Mesenchymal stem cell (in vitro differentiated cells and primary cell): ENCODE measurements around the gene CAPN15.
A peak's percentile ranks its signal among the peaks of the same experiment; 100 is the strongest.

Experiments
- DNase-seq: peaks from one replicate; pipeline ENCODE4 v3.0.0-alpha.2; 2013
- H2AFZ ChIP-seq: one replicate; pipeline ENCODE4 v1.6.1; 2013; ENCODE audit warnings: low read depth, mild to moderate bottlenecking, control low read depth, inconsistent platforms, low read length, moderate library complexity
- H2AK5ac ChIP-seq: 2 replicates; pipeline ENCODE4 v1.6.1; 2013; ENCODE audit warnings: low read length, moderate library complexity, mild to moderate bottlenecking, inconsistent platforms; ENCODE audit not compliant: severe bottlenecking
- H2BK120ac ChIP-seq: one replicate; pipeline ENCODE4 v1.6.1; 2013; ENCODE audit warnings: low read depth, mild to moderate bottlenecking, inconsistent platforms, low read length, moderate library complexity
- H2BK12ac ChIP-seq, 2 experiments: one replicate each; pipeline ENCODE4 v1.6.1; 2013; ENCODE audit warnings: inconsistent platforms in 2 of 2, low read length in 2 of 2, mild to moderate bottlenecking in 2 of 2, moderate library complexity in 2 of 2, control low read depth in 1 of 2
- H2BK15ac ChIP-seq: one replicate; pipeline ENCODE4 v1.6.1; 2013; ENCODE audit warnings: mild to moderate bottlenecking, low read depth, inconsistent platforms; ENCODE audit not compliant: poor library complexity, severe bottlenecking
- H2BK5ac ChIP-seq: 2 replicates; pipeline ENCODE4 v1.6.1; 2013; ENCODE audit warnings: low read depth, mild to moderate bottlenecking, low read length, control low read depth, inconsistent platforms; ENCODE audit not compliant: poor library complexity, severe bottlenecking
- H3K14ac ChIP-seq, 2 experiments: one replicate each; pipeline ENCODE4 v1.6.1; 2013; ENCODE audit warnings: inconsistent platforms in 2 of 2, low read length in 2 of 2, control low read depth in 1 of 2, mild to moderate bottlenecking in 1 of 2, moderate library complexity in 1 of 2
- H3K18ac ChIP-seq, 2 experiments: one replicate each; pipeline ENCODE4 v1.6.1; 2013; ENCODE audit warnings: inconsistent platforms in 2 of 2, low read length in 2 of 2, control low read depth in 1 of 2, low read depth in 1 of 2, mild to moderate bottlenecking in 1 of 2
- H3K23ac ChIP-seq, 2 experiments: one replicate each; pipeline ENCODE4 v1.6.1; 2013; ENCODE audit warnings: inconsistent platforms in 2 of 2, low read length in 2 of 2, mild to moderate bottlenecking in 2 of 2, moderate library complexity in 2 of 2, control low read depth in 1 of 2
- H3K27ac ChIP-seq: 2 replicates; pipeline ENCODE4 v1.5.1; 2013; ENCODE audit warnings: mild to moderate bottlenecking, moderate library complexity, low read length, control low read depth, inconsistent platforms; ENCODE audit not compliant: poor library complexity, severe bottlenecking
- H3K27me3 ChIP-seq, 2 experiments: 2 replicates each; pipeline versions ENCODE4 v1.6.1 to v1.7.0; 2013; ENCODE audit warnings: low read length in 2 of 2, mild to moderate bottlenecking in 2 of 2, moderate library complexity in 2 of 2, control low read depth in 1 of 2, inconsistent platforms in 1 of 2; ENCODE audit not compliant: control insufficient read depth in 1 of 2, insufficient read depth in 1 of 2
- H3K36me3 ChIP-seq, 2 experiments: 2 replicates each; pipeline versions ENCODE4 v1.6.1 to v1.7.0; 2013; ENCODE audit warnings: low read length in 2 of 2, control low read depth in 1 of 2, inconsistent platforms in 1 of 2, low read depth in 1 of 2, mild to moderate bottlenecking in 1 of 2; ENCODE audit not compliant: insufficient read depth in 2 of 2, control insufficient read depth in 1 of 2
- H3K4ac ChIP-seq, 2 experiments: one replicate each; pipeline ENCODE4 v1.6.1; 2013; ENCODE audit warnings: inconsistent platforms in 2 of 2, low read length in 2 of 2, mild to moderate bottlenecking in 2 of 2, moderate library complexity in 2 of 2, control low read depth in 1 of 2, low read depth in 1 of 2
- H3K4me1 ChIP-seq: 2 replicates; pipeline ENCODE4 v1.6.1; 2013; ENCODE audit warnings: low read depth, low read length, control low read depth; ENCODE audit not compliant: control insufficient read depth, insufficient read depth
- H3K4me2 ChIP-seq: 2 replicates; pipeline ENCODE4 v1.6.1; 2013; ENCODE audit warnings: low read length, mild to moderate bottlenecking, inconsistent platforms; ENCODE audit not compliant: poor library complexity, severe bottlenecking
- H3K4me3 ChIP-seq, 2 experiments: 2 replicates each; pipeline versions ENCODE4 v1.5.1 to v1.7.0; 2013; ENCODE audit warnings: low read length in 2 of 2, mild to moderate bottlenecking in 2 of 2, control low read depth in 1 of 2, low read depth in 1 of 2; ENCODE audit not compliant: insufficient read depth in 1 of 2
- H3K79me1 ChIP-seq: replicated peaks from 2 replicates; pipeline ENCODE4 v1.6.1; 2013; ENCODE audit warnings: mild to moderate bottlenecking, control low read depth, low read length, inconsistent platforms; ENCODE audit not compliant: poor library complexity, severe bottlenecking
- H3K9ac ChIP-seq: 2 replicates; pipeline ENCODE4 v1.7.0; 2013; ENCODE audit warnings: mild to moderate bottlenecking, low read length, moderate library complexity
- H3K9me3 ChIP-seq: 2 replicates; pipeline ENCODE4 v1.7.0; 2013; ENCODE audit warnings: mild to moderate bottlenecking, low read length; ENCODE audit not compliant: control insufficient read depth
- H4K8ac ChIP-seq: one replicate; pipeline ENCODE4 v1.6.1; 2013; ENCODE audit warnings: inconsistent platforms, mild to moderate bottlenecking, low read length, moderate library complexity
- H4K91ac ChIP-seq: one replicate; pipeline ENCODE4 v1.6.1; 2013; ENCODE audit warnings: mild to moderate bottlenecking, low read length, inconsistent platforms
- whole genome bisulfite sequencing: methylation state at CpG from one replicate; pipeline ENCODE4 v1.1.7; 2013; ENCODE audit warnings: mixed read lengths; 5-methylcytosine and 5-hydroxymethylcytosine counted together

Gene CAPN15

GRCh38 chr16:483341-484075, 44.0 kb upstream of the CAPN15 start:
- Histone ChIP-seq H3K9ac (no peak overlapping the region), H2AFZ (no peak overlapping the region), H2BK5ac (no peak overlapping the region), H2BK15ac (no peak overlapping the region), H3K9me3 (no peaks in the 10 kb centered on the region), H2BK12ac (no peak overlapping the region), H3K18ac (no peak overlapping the region), H3K14ac (no peak overlapping the region), H3K27ac (no peak overlapping the region), H3K4ac (no peak overlapping the region), H4K8ac (peak overlapping the region; percentile 35), H3K4me2 (no peak overlapping the region), H2BK120ac (no peak overlapping the region), H4K91ac (no peak overlapping the region), H3K4me1 (peaks cover 7% of the 10 kb centered on the region), H3K79me1 (peaks cover 12% of the 10 kb centered on the region), H3K36me3 (peaks cover 20 to 26% of the 10 kb centered on the region in 2 experiments), H3K4me3 (no peak overlapping the region), H3K27me3 (no peaks in the 10 kb centered on the region), H3K23ac (no peak overlapping the region), H2AK5ac (no peak overlapping the region)
- WGBS: 34% methylated on average over 14 of the region's 14 CpGs
- peak; percentile 44 for DNase-seq

GRCh38 chr16:489606-490005, 37.9 kb upstream of the CAPN15 start:
- 94% methylated on average over 16 of the region's 16 CpGs for WGBS
- Histone ChIP-seq H3K9ac (no peak overlapping the region), H4K8ac (no peak overlapping the region), H2AFZ (no peak overlapping the region), H3K23ac (no peak overlapping the region), H3K14ac (no peak overlapping the region), H2BK15ac (no peak overlapping the region), H3K18ac (no peak overlapping the region), H2BK120ac (no peak overlapping the region), H4K91ac (no peak overlapping the region), H3K27ac (no peak overlapping the region), H3K9me3 (no peaks in the 10 kb centered on the region), H2BK12ac (no peak overlapping the region), H3K36me3 (peaks cover 36 to 42% of the 10 kb centered on the region in 2 experiments), H3K4me1 (peaks cover 17% of the 10 kb centered on the region), H3K4me2 (no peak overlapping the region), H2BK5ac (no peak overlapping the region), H3K27me3 (no peaks in the 10 kb centered on the region), H3K79me1 (peaks cover 13% of the 10 kb centered on the region), H3K4ac (no peak overlapping the region), H3K4me3 (no peak overlapping the region), H2AK5ac (no peak overlapping the region)
- DNase-seq: no peak

- Histone ChIP-seq H2AK5ac (no peak overlapping the region), H3K27me3 (no peaks in the 10 kb centered on the region), H2AFZ (no peak overlapping the region), H3K9me3 (no peaks in the 10 kb centered on the region), H4K8ac (no peak overlapping the region), H2BK5ac (no peak overlapping the region), H3K4me3 (no peak overlapping the region), H3K23ac (no peak overlapping the region), H2BK12ac (no peak overlapping the region), H3K79me1 (peaks cover 13% of the 10 kb centered on the region), H3K4me2 (no peak overlapping the region), H2BK120ac (no peak overlapping the region), H4K91ac (no peak overlapping the region), H3K36me3 (peaks cover 31 to 38% of the 10 kb centered on the region in 2 experiments), H3K4ac (no peak overlapping the region), H3K27ac (peak overlapping the region; percentile 46), H3K14ac (no peak overlapping the region), H3K4me1 (peaks cover 17% of the 10 kb centered on the region), H3K18ac (peak overlapping the region in 1 of 2 experiments; percentile 13), H2BK15ac (no peak overlapping the region), H3K9ac (no peak overlapping the region)
- DNase-seq: no peak
- 85% methylated on average over 10 of the region's 10 CpGs for WGBS
These were observed 36.7 kb upstream of the CAPN15 start for GRCh38 chr16:490768-491167.

- Histone ChIP-seq H2BK12ac (no peak overlapping the region), H4K91ac (no peak overlapping the region), H3K23ac (no peak overlapping the region), H3K9me3 (no peaks in the 10 kb centered on the region), H3K14ac (no peak overlapping the region), H3K9ac (no peak overlapping the region), H2BK120ac (no peak overlapping the region), H3K4me1 (peaks cover 19% of the 10 kb centered on the region), H3K4me2 (peak overlapping the region; percentile 36), H4K8ac (no peak overlapping the region), H3K18ac (no peak overlapping the region), H3K4me3 (no peak overlapping the region), H2BK5ac (no peak overlapping the region), H2BK15ac (peak overlapping the region; percentile 50), H3K27ac (peak overlapping the region; percentile 73), H2AFZ (no peak overlapping the region), H3K4ac (no peak overlapping the region), H2AK5ac (no peak overlapping the region), H3K36me3 (peaks cover 36 to 38% of the 10 kb centered on the region in 2 experiments), H3K79me1 (peaks cover 13% of the 10 kb centered on the region), H3K27me3 (no peaks in the 10 kb centered on the region)
- DNase-seq: peak; percentile 18
- WGBS: 56% methylated on average over 19 of the region's 19 CpGs
These were observed 36.1 kb upstream of the CAPN15 start for GRCh38 chr16:491220-491919.
